Gastrocnemius medialis (tissue), 4 donors: ENCODE data around the gene CRYL1.

Experiments used
- POLR2A ChIP-seq, 2 donors: fragments of 450-650 bp; IDR thresholded peaks; one replicate each; pipeline ENCODE4 v1.6.1; 2017; ENCODE audit warnings: antibody characterized with exemption in 2 of 2, mild to moderate bottlenecking in 2 of 2, moderate library complexity in 2 of 2
- TF ChIP-seq, protein P1 (sequence below), 5 experiments: fragments of 450-650 bp in 3 of 5; fragments of 200-600 bp in 2 of 5; sonication (generic) in 2 of 5; IDR thresholded peaks in 4 of 5; conservative IDR thresholded peaks in 1 of 5; 1 replicate in 4 of 5; 2 replicates in 1 of 5; pipeline ENCODE4 v1.5.1; 2016 to 2019; ENCODE audit warnings: antibody characterized with exemption in 5 of 5, mild to moderate bottlenecking in 3 of 5, moderate library complexity in 3 of 5

DNA sequence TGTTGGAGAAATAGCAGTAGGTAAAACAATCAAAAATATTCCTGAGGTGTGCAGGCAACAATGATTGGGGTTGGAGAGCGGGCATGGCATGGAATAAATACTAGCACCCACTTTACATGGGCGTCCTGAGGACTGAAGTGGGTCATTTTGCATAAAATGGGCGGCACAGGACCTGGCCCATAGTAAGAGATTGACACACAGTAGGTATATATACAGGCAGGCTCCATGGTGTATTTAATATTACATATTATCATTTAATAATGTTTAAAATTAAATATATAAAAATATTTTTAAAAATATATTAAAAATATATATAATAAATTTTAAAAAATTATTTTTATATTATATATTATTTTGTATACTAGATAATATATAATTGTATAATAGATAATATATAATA lies 48.3 kb downstream of the CRYL1 start:
- TF ChIP-seq POLR2A (IDR thresholded peaks at IDR 0.05): no peak
- TF ChIP-seq, protein P1, sequence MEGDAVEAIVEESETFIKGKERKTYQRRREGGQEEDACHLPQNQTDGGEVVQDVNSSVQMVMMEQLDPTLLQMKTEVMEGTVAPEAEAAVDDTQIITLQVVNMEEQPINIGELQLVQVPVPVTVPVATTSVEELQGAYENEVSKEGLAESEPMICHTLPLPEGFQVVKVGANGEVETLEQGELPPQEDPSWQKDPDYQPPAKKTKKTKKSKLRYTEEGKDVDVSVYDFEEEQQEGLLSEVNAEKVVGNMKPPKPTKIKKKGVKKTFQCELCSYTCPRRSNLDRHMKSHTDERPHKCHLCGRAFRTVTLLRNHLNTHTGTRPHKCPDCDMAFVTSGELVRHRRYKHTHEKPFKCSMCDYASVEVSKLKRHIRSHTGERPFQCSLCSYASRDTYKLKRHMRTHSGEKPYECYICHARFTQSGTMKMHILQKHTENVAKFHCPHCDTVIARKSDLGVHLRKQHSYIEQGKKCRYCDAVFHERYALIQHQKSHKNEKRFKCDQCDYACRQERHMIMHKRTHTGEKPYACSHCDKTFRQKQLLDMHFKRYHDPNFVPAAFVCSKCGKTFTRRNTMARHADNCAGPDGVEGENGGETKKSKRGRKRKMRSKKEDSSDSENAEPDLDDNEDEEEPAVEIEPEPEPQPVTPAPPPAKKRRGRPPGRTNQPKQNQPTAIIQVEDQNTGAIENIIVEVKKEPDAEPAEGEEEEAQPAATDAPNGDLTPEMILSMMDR (IDR thresholded peaks at IDR 0.05 in 4 of 5, conservative IDR thresholded peaks at IDR 0.05 in 1 of 5): no peak
